ENCODE data around the gene FOXM1. TPM values are rescaled to one million over a fixed set of nuclear protein-coding genes. Genes with fewer than 3 reads are reported as not detected.

FOXM1 gene
- total and polyA plus RNA-seq, 2 of the 13 experiments (the other 11 are each of a cell fraction or from before 2014, with no cell fraction given), result 17.1 to 25.9 TPM

- no peak for ATAC-seq
- no peak overlapping the region for H3K4me3 ChIP-seq (replicated peaks in 1 of 3; ENCODE audit: insufficient read depth in 1 of 3, low read depth in 2 of 3, low read length in 3 of 3)
- DNase-seq (ENCODE audit: low spot score), result no peak
- no TSS peak for BruUV-seq (replicated peaks)
- no peaks in the 10 kb centered on the region for H3K9me3 ChIP-seq (ENCODE audit: low read length)
- H2AFZ ChIP-seq (ENCODE audit: low read length), result no peak overlapping the region
- H3K4me1 ChIP-seq (ENCODE audit: insufficient read depth, low read length), result no peaks in the 10 kb centered on the region
- intact Hi-C loops (cut with micrococcal nuclease; ENCODE audit: unreplicated experiment), result no loop called here
- WGBS (ENCODE audit: low lambda C conversion rate), result 93% methylated on average over 5 of the region's 6 CpGs
- peaks cover under 1 to 3% of the 10 kb centered on the region in 2 experiments; a peak in 2 of 5 replicates for H3K36me3 ChIP-seq (replicated peaks in 1 of 2; ENCODE audit: control insufficient read depth in 1 of 2, insufficient read depth in 2 of 2, low read length in 2 of 2)
- TF ChIP-seq NFE2L1 (CRISPR knock-in tag; IDR thresholded peaks at IDR 0.05; ENCODE audit: borderline replicate concordance), result no peak
- no peak for TF ChIP-seq NCOR1 (IDR thresholded peaks at IDR 0.05; ENCODE audit: borderline replicate concordance, low read length)
- no peak for TF ChIP-seq MATR3 (CRISPR knock-in tag; IDR thresholded peaks at IDR 0.05)
- no peak for TF ChIP-seq ZFP90 (CRISPR knock-in tag; IDR thresholded peaks at IDR 0.05; ENCODE audit: borderline replicate concordance)
- no peak for TF ChIP-seq TGIF2 (CRISPR knock-in tag; IDR thresholded peaks at IDR 0.05)
- no peak for TF ChIP-seq ZNF615 (CRISPR knock-in tag; IDR thresholded peaks at IDR 0.05; ENCODE audit: borderline replicate concordance)
- ChIA-PET POLR2A (no interaction called here), CTCF (ENCODE audit: low intra/inter-chr PET ratio, low total read pairs) (no interaction called here)
- no peak overlapping the region for H3K27ac ChIP-seq (ENCODE audit: extremely low read length, insufficient read depth, low read length)
- FAIRE-seq, result no peak
- no peaks in the 10 kb centered on the region for H4K20me1 ChIP-seq (ENCODE audit: insufficient read depth, low read length)
- in situ Hi-C loops (cut with HindIII; ENCODE audit: extremely low pct_ligation_motif_present, low pct_unique_long_range_greater_than_20kb), result no loop called here
- H3K79me2 ChIP-seq (ENCODE audit: insufficient read depth, low read length), result no peaks in the 10 kb centered on the region
- H3K27me3 ChIP-seq (ENCODE audit: control insufficient read depth in 1 of 2, insufficient read depth in 2 of 2, low read length in 2 of 2), result no peaks in the 10 kb centered on the region
- H3K9ac ChIP-seq (ENCODE audit: insufficient read depth, low read depth, low read length), result no peak overlapping the region
- H3K4me2 ChIP-seq (ENCODE audit: low read depth, low read length), result no peak overlapping the region
Measured at GRCh38 chr12:2832550-2833127, 44.3 kb downstream of the FOXM1 start.

GRCh38 chr12:2829275-2829674 is 47.7 kb downstream of the FOXM1 start:
- in situ Hi-C loops (cut with HindIII; ENCODE audit: extremely low pct_ligation_motif_present, low pct_unique_long_range_greater_than_20kb), result no loop called here
- H3K79me2 ChIP-seq (ENCODE audit: insufficient read depth, low read length), result no peaks in the 10 kb centered on the region
- H3K27me3 ChIP-seq (ENCODE audit: control insufficient read depth in 1 of 2, insufficient read depth in 2 of 2, low read length in 2 of 2), result no peaks in the 10 kb centered on the region
- FAIRE-seq, result no peak
- WGBS (ENCODE audit: low lambda C conversion rate), result 98% methylated on average over 6 of the region's 6 CpGs
- H3K4me2 ChIP-seq (ENCODE audit: low read depth, low read length), result no peak overlapping the region
- DNase-seq (ENCODE audit: low spot score), result no peak
- H3K9ac ChIP-seq (ENCODE audit: insufficient read depth, low read depth, low read length), result no peak overlapping the region
- peaks cover 5 to 32% of the 10 kb centered on the region in 2 experiments; a peak in 4 of 5 replicates for H3K36me3 ChIP-seq (replicated peaks in 1 of 2; ENCODE audit: control insufficient read depth in 1 of 2, insufficient read depth in 2 of 2, low read length in 2 of 2)
- no peak overlapping the region for H3K4me3 ChIP-seq (replicated peaks in 1 of 3; ENCODE audit: insufficient read depth in 1 of 3, low read depth in 2 of 3, low read length in 3 of 3)
- TF ChIP-seq NPAS2 (CRISPR knock-in tag; IDR thresholded peaks at IDR 0.05; ENCODE audit: borderline replicate concordance), result no peak
- TF ChIP-seq SCMH1 (CRISPR knock-in tag; IDR thresholded peaks at IDR 0.05; ENCODE audit: borderline replicate concordance), result no peak
- no peak for TF ChIP-seq LCORL (IDR thresholded peaks at IDR 0.05)
- TF ChIP-seq LCORL (CRISPR knock-in tag; IDR thresholded peaks at IDR 0.05), result no peak
- H3K9me3 ChIP-seq (ENCODE audit: low read length), result no peaks in the 10 kb centered on the region
- TSS peak; percentile 16 for BruUV-seq (replicated peaks)
- CTCF ChIA-PET (ENCODE audit: low intra/inter-chr PET ratio, low total read pairs), result interaction anchor here (0.6 kb wide), 1 partner anchor 10 kb away, joined by 3 read pairs; no protein-coding TSS in a partner anchor
- no peak for ATAC-seq
- no peak overlapping the region for H3K27ac ChIP-seq (ENCODE audit: extremely low read length, insufficient read depth, low read length)
- H4K20me1 ChIP-seq (ENCODE audit: insufficient read depth, low read length), result no peaks in the 10 kb centered on the region
- POLR2A ChIA-PET, result no interaction called here
- intact Hi-C loops (cut with micrococcal nuclease; ENCODE audit: unreplicated experiment), result no loop called here
- H2AFZ ChIP-seq (ENCODE audit: low read length), result no peak overlapping the region
- H3K4me1 ChIP-seq (ENCODE audit: insufficient read depth, low read length), result no peaks in the 10 kb centered on the region
